Transverse colon (tissue), 4 donors: ENCODE measurements around the gene THSD7A. TPM values are rescaled to one million over a fixed set of nuclear protein-coding genes. Genes with fewer than 3 reads are reported as not detected.

Source experiments
- DNase-seq: peaks from one replicate; pipeline ENCODE4 v3.0.0-alpha.2; 2019
- H3K27ac ChIP-seq, 4 donors: fragments of 200-600 bp; sonication (generic); 2 replicates each; pipeline ENCODE4 v1.5.1; 2016 to 2018; ENCODE audit warnings: inconsistent platforms in 4 of 4
- H3K27me3 ChIP-seq: fragments of 200-600 bp; sonication (generic); 2 replicates; pipeline ENCODE4 v1.5.1; 2017; ENCODE audit warnings: inconsistent platforms
- H3K36me3 ChIP-seq, 4 donors: fragments of 200-600 bp; sonication (generic); 2 replicates each; pipeline ENCODE4 v1.5.1; 2017 to 2019; ENCODE audit warnings: inconsistent platforms in 4 of 4
- H3K4me1 ChIP-seq, 4 donors: fragments of 200-600 bp; sonication (generic); 2 replicates each; pipeline ENCODE4 v1.5.1; 2017 to 2020; ENCODE audit warnings: inconsistent platforms in 4 of 4
- H3K4me3 ChIP-seq, 4 donors: fragments of 200-600 bp; sonication (generic); 1 replicate in 1 of 4; 2 replicates in 3 of 4; pipeline versions ENCODE4 v1.5.1 to v1.6.1; 2017 to 2019; ENCODE audit warnings: inconsistent platforms in 4 of 4
- H3K9me3 ChIP-seq, 2 donors: fragments of 200-600 bp; sonication (generic); 2 replicates each; pipeline ENCODE4 v1.5.1; 2017 to 2019; ENCODE audit warnings: inconsistent platforms in 2 of 2
- EP300 ChIP-seq: sonication (generic); formaldehyde crosslinking; IDR thresholded peaks from one replicate; pipeline ENCODE4 v1.6.1; 2017; ENCODE audit warnings: antibody characterized with exemption, low read depth
- POLR2A ChIP-seq: fragments of 450-650 bp; IDR thresholded peaks from one replicate; pipeline ENCODE4 v1.6.1; 2016; ENCODE audit warnings: antibody characterized with exemption, mild to moderate bottlenecking, moderate library complexity
- POLR2AphosphoS5 ChIP-seq, 3 donors: sonication (generic); formaldehyde crosslinking; IDR thresholded peaks; one replicate each; pipeline ENCODE4 v1.6.1; 2016; ENCODE audit warnings: antibody characterized with exemption in 3 of 3
- WGBS, 2 donors: methylation state at CpG; one replicate each; pipeline ENCODE4 v1.1.5; 2018; ENCODE audit warnings: low coverage in 1 of 2; 5-methylcytosine and 5-hydroxymethylcytosine counted together
- in situ Hi-C, 4 donors: fragments of 200-750 bp; cut with MboI; loops; one replicate each; pipeline versions ENCODE4 v1.15.0 to v1.15.1; 2017; ENCODE audit warnings: low sequenced_read_pairs in 3 of 4, low pct_ligation_motif_present in 1 of 4, low pct_unique_long_range_greater_than_20kb in 1 of 4
- intact Hi-C: fragments of 100-400 bp; cut with DNase I; formaldehyde crosslinking; loops from one replicate; pipeline ENCODE4 v1.15.1; 2023; ENCODE audit warnings: low total_unique reads
- total RNA-seq, 4 donors: library from RNA; depleted of rRNA; stranded (reverse); fragments of >200 nt; gene quantifications; one replicate each; pipeline ENCODE4 v1.1.0, GENCODE V29; 2016
- TF ChIP-seq, protein P1 (sequence below), 5 experiments: fragments of 200-600 bp in 3 of 5; fragments of 450-650 bp in 2 of 5; sonication (generic) in 3 of 5; IDR thresholded peaks; 1 replicate in 2 of 5; 2 replicates in 3 of 5; pipeline ENCODE4 v1.5.1; 2016 to 2017; ENCODE audit warnings: antibody characterized with exemption in 5 of 5, inconsistent platforms in 3 of 5, mild to moderate bottlenecking in 2 of 5, moderate library complexity in 1 of 5

The THSD7A gene
- total RNA-seq, 4 donors from 2014 or later: 1.9 to 18.9 (median 2.0) TPM

DNA sequence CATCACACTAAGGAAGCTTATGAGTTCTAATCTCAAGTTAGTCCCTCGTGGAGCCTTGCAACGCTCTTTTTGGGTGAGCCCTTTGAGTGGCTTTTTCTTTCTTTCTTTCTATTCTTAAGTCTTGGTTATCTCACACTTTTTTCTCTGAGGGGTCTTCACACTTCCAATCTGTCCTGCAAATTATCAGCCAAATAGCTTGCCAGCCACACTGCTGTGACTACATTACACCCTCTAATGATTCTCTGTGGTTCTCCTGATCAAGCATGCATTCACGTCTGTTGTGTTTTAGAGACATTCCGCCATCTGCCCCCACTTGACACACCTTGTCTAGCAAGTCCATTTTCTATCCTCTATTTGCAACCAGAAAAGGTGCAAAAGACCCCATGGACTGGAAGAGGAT, 340.2 kb downstream of the THSD7A start:
- Histone ChIP-seq H3K27ac (no peak overlapping the region), H3K4me3 (no peak overlapping the region), H3K9me3 (no peaks in the 10 kb centered on the region), H3K27me3 (no peaks in the 10 kb centered on the region), H3K36me3 (no peaks in the 10 kb centered on the region), H3K4me1 (no peaks in the 10 kb centered on the region)
- in situ Hi-C loops: loop anchor here in 1 of 4 donors (25.0 kb wide), 1 partner anchor 105 kb away; no protein-coding TSS in a partner anchor
- intact Hi-C loops: no loop called here
- 82 to 89% methylated on average over 4 of the region's 4 CpGs for WGBS, 2 donors
- DNase-seq: no peak
- TF ChIP-seq POLR2A (no peak), POLR2AphosphoS5 (IDR thresholded peaks at IDR 0.05) (no peak), EP300 (no peak)
- TF ChIP-seq, protein P1, sequence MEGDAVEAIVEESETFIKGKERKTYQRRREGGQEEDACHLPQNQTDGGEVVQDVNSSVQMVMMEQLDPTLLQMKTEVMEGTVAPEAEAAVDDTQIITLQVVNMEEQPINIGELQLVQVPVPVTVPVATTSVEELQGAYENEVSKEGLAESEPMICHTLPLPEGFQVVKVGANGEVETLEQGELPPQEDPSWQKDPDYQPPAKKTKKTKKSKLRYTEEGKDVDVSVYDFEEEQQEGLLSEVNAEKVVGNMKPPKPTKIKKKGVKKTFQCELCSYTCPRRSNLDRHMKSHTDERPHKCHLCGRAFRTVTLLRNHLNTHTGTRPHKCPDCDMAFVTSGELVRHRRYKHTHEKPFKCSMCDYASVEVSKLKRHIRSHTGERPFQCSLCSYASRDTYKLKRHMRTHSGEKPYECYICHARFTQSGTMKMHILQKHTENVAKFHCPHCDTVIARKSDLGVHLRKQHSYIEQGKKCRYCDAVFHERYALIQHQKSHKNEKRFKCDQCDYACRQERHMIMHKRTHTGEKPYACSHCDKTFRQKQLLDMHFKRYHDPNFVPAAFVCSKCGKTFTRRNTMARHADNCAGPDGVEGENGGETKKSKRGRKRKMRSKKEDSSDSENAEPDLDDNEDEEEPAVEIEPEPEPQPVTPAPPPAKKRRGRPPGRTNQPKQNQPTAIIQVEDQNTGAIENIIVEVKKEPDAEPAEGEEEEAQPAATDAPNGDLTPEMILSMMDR (IDR thresholded peaks at IDR 0.05): no peak

DNA sequence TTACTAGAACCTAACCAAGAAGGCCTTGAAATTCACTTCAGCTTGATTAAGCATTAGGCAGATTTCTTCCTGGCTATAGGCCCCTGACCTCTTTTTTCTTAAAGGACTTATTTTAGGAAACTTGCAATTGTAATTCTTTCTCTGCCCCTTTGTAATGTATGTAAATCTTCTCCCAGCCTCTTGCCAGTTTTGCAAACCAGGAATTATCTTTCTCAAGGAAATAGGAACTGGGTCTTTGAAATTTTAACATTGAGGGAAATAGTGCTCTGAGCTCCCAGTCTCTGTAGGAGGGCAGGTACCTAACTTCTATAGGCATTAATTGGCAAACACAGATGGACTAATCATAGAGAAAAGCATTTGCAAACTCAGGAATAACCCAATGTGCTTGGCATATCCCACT, 342.7 kb downstream of the THSD7A start:
- intact Hi-C loops (no loop called here), in situ Hi-C loops (loop anchor here in 1 of 4 donors (25.0 kb wide), 1 partner anchor 102 kb away; no protein-coding TSS in a partner anchor)
- H3K9me3 ChIP-seq: no peaks in the 10 kb centered on the region
- TF ChIP-seq, protein P1 (IDR thresholded peaks at IDR 0.05): no peak
- no peak for TF ChIP-seq POLR2A
- TF ChIP-seq EP300: no peak
- no peak for TF ChIP-seq POLR2AphosphoS5 (IDR thresholded peaks at IDR 0.05)
- DNase-seq: no peak
- no peaks in the 10 kb centered on the region for H3K36me3 ChIP-seq
- H3K27me3 ChIP-seq: no peaks in the 10 kb centered on the region
- H3K4me1 ChIP-seq: no peaks in the 10 kb centered on the region
- H3K27ac ChIP-seq: no peak overlapping the region
- no peak overlapping the region for H3K4me3 ChIP-seq

DNA sequence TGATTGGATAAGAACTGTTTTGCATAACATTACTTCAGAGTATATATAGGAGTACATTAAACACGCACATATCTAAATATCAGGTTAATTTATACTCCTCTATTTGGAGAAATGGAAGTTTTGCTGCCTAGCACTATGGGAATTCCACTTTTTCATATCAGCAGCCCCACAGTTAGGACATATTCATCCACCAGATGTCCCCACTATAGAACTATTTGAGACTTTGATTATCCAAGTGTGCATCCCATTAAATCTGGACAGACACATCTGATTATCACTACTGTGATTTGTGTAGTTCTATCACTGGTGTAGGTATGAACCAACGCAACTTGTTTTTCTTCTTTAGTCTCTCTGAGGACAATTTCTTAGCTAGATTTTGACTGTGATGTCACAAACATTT, 345.7 kb downstream of the THSD7A start:
- 61 to 62% methylated on average over 2 of the region's 2 CpGs for WGBS, 2 donors

DNA sequence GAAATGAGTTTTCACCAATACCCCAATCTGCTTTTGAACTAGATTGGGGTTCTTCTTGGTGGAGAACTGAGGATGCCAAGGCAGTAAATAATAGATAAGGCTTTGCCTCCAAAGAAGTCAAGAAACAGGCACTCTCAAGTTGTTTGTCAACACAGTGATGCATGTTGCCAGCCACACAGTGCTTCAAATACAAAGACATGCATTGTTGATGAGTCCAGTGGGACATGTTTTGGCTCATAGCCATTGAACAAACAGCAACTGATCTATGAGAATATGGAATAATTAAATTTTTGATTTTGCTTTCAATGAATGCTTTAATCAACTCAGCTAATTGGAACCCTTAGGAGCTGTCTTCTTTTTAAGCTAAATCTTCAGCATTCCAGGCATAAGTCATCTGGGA, 346.4 kb downstream of the THSD7A start:
- TF ChIP-seq POLR2A (no peak), POLR2AphosphoS5 (IDR thresholded peaks at IDR 0.05) (no peak), EP300 (no peak)
- TF ChIP-seq, protein P1 (IDR thresholded peaks at IDR 0.05): no peak
- intact Hi-C loops (no loop called here), in situ Hi-C loops (loop anchor here in 1 of 4 donors (25.0 kb wide), 1 partner anchor 98 kb away; no protein-coding TSS in a partner anchor)

More for the DNA sequence above, 345.7 kb downstream of the THSD7A start:
- in situ Hi-C loops (loop anchor here in 1 of 4 donors (25.0 kb wide), 1 partner anchor 99 kb away; no protein-coding TSS in a partner anchor), intact Hi-C loops (no loop called here)
- Histone ChIP-seq H3K9me3 (no peaks in the 10 kb centered on the region), H3K27me3 (no peaks in the 10 kb centered on the region), H3K4me1 (no peaks in the 10 kb centered on the region), H3K27ac (no peak overlapping the region), H3K36me3 (no peaks in the 10 kb centered on the region), H3K4me3 (no peak overlapping the region)
- no peak for TF ChIP-seq POLR2A
- no peak for TF ChIP-seq EP300
- TF ChIP-seq POLR2AphosphoS5 (IDR thresholded peaks at IDR 0.05): no peak
- TF ChIP-seq, protein P1 (IDR thresholded peaks at IDR 0.05): no peak
- DNase-seq: no peak

More for the DNA sequence above, 346.4 kb downstream of the THSD7A start:
- no peak overlapping the region for H3K27ac ChIP-seq
- no peaks in the 10 kb centered on the region for H3K4me1 ChIP-seq
- no peak overlapping the region for H3K4me3 ChIP-seq
- DNase-seq: no peak
- H3K27me3 ChIP-seq: no peaks in the 10 kb centered on the region
- no peaks in the 10 kb centered on the region for H3K36me3 ChIP-seq
- H3K9me3 ChIP-seq: no peaks in the 10 kb centered on the region
